WERI-Rb-1 (cell line): ENCODE results near the gene AAMDC.
"Not testable (repeated sequence)": the region's sequence is repeated elsewhere in the genome, so short reads cannot be mapped to it uniquely, and the experiment has no call there.

Source experiments
- DNase-seq: peaks from one replicate; pipeline ENCODE4 v3.0.0-alpha.2; 2020
- H3K27ac ChIP-seq: fragments of 250-450 bp; sonication (Bioruptor Pico); 2 replicates; pipeline ENCODE4 v1.5.1; 2020; ENCODE audit warnings: mild to moderate bottlenecking, moderate library complexity
- H3K27me3 ChIP-seq: fragments of 250-450 bp; sonication (Bioruptor Pico); 2 replicates; pipeline ENCODE4 v1.5.1; 2021; ENCODE audit warnings: mild to moderate bottlenecking, low read depth, moderate library complexity; ENCODE audit not compliant: insufficient read depth, severe bottlenecking
- H3K36me3 ChIP-seq: fragments of 250-450 bp; sonication (Bioruptor Pico); 2 replicates; pipeline ENCODE4 v1.5.1; 2020; ENCODE audit warnings: mild to moderate bottlenecking, moderate library complexity
- H3K4me3 ChIP-seq: 2 replicates; pipeline ENCODE4 v1.5.1; 2011; ENCODE audit warnings: low read depth, mild to moderate bottlenecking, control low read depth, low read length
- H3K9me3 ChIP-seq: fragments of 250-450 bp; sonication (Bioruptor Pico); 2 replicates; pipeline ENCODE4 v1.5.1; 2021; ENCODE audit warnings: mild to moderate bottlenecking, moderate library complexity; ENCODE audit not compliant: severe bottlenecking
- CTCF ChIP-seq: IDR thresholded peaks from 2 replicates; pipeline ENCODE4 v1.5.1; 2011; ENCODE audit warnings: low read depth, mild to moderate bottlenecking, control low read depth, inconsistent platforms, low read length

AAMDC gene

GRCh38 chr11:77851503-77851902 is 30.6 kb downstream of the AAMDC start:
- H3K27ac ChIP-seq, result no peak overlapping the region
- H3K36me3 ChIP-seq, result peaks cover 23% of the 10 kb centered on the region
- peaks cover 6% of the 10 kb centered on the region for H3K9me3 ChIP-seq
- TF ChIP-seq CTCF, result no peak
- no peak for DNase-seq
- H3K27me3 ChIP-seq, result no peaks in the 10 kb centered on the region
- H3K4me3 ChIP-seq, result no peak overlapping the region

- no peak overlapping the region for H3K4me3 ChIP-seq
- peaks cover 28% of the 10 kb centered on the region for H3K36me3 ChIP-seq
- H3K27ac ChIP-seq, result no peak overlapping the region
- H3K27me3 ChIP-seq, result no peaks in the 10 kb centered on the region
- H3K9me3 ChIP-seq, result peaks cover 6% of the 10 kb centered on the region
- no peak for TF ChIP-seq CTCF
- DNase-seq, result no peak
These were observed 33.9 kb downstream of the AAMDC start for GRCh38 chr11:77854838-77855237.

- H3K4me3 ChIP-seq, H3K27ac ChIP-seq, DNase-seq, H3K9me3 ChIP-seq, H3K27me3 ChIP-seq: not testable (repeated sequence)
- peaks cover 24% of the 10 kb centered on the region for H3K36me3 ChIP-seq
These were observed 37.0 kb downstream of the AAMDC start for GRCh38 chr11:77857906-77858457.

GRCh38 chr11:77861444-77861843 is 40.5 kb downstream of the AAMDC start:
- not testable (repeated sequence) for H3K27me3 ChIP-seq, H3K4me3 ChIP-seq

GRCh38 chr11:77865805-77866204 is 44.9 kb downstream of the AAMDC start:
- TF ChIP-seq CTCF, result no peak
- no peaks in the 10 kb centered on the region for H3K9me3 ChIP-seq
- peaks cover 12% of the 10 kb centered on the region for H3K36me3 ChIP-seq
- H3K27me3 ChIP-seq, result no peaks in the 10 kb centered on the region
- peak overlapping the region; percentile 4 for H3K27ac ChIP-seq
- no peak for DNase-seq
- no peak overlapping the region for H3K4me3 ChIP-seq

More at GRCh38 chr11:77861444-77861843, 40.5 kb downstream of the AAMDC start:
- DNase-seq, H3K36me3 ChIP-seq, H3K9me3 ChIP-seq, H3K27ac ChIP-seq: not testable (repeated sequence)

- Histone ChIP-seq H3K27ac (peak overlapping the region; percentile 4), H3K4me3 (no peak overlapping the region), H3K9me3 (no peaks in the 10 kb centered on the region), H3K27me3 (no peaks in the 10 kb centered on the region), H3K36me3 (peaks cover 15% of the 10 kb centered on the region)
- DNase-seq, result peak; percentile 60
- no peak for TF ChIP-seq CTCF
These were observed 45.4 kb downstream of the AAMDC start for GRCh38 chr11:77866336-77866735.

GRCh38 chr11:77868744-77869143 is 47.8 kb downstream of the AAMDC start:
- Histone ChIP-seq H3K36me3 (peaks cover 21% of the 10 kb centered on the region), H3K27me3 (no peaks in the 10 kb centered on the region), H3K9me3 (no peaks in the 10 kb centered on the region), H3K4me3 (no peak overlapping the region), H3K27ac (no peak overlapping the region)
- no peak for DNase-seq
- TF ChIP-seq CTCF, result no peak
